Measurements from ENCODE around the gene RASGEF1C.

DNA sequence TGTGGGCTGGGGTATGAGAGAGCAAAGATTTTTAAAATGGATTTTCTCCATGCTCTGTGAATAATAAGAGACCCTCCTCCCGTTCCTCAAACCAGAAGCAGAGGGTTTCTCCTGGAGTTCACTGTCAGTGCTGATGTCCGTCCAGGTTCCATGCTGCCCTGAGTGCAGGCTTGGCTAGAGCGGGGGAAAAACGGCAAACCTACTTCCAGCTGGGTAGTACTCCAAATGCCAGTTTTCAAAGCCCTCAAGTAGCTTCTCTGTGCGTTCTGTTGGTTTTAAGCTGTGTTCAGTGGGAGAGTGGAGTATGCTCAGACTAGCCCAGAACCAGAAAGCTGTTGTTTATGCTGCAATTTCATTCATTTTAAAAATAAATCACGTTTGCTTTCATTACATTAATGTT lies 40.3 kb downstream of the RASGEF1C start:
- TF ChIP-seq, protein P1, sequence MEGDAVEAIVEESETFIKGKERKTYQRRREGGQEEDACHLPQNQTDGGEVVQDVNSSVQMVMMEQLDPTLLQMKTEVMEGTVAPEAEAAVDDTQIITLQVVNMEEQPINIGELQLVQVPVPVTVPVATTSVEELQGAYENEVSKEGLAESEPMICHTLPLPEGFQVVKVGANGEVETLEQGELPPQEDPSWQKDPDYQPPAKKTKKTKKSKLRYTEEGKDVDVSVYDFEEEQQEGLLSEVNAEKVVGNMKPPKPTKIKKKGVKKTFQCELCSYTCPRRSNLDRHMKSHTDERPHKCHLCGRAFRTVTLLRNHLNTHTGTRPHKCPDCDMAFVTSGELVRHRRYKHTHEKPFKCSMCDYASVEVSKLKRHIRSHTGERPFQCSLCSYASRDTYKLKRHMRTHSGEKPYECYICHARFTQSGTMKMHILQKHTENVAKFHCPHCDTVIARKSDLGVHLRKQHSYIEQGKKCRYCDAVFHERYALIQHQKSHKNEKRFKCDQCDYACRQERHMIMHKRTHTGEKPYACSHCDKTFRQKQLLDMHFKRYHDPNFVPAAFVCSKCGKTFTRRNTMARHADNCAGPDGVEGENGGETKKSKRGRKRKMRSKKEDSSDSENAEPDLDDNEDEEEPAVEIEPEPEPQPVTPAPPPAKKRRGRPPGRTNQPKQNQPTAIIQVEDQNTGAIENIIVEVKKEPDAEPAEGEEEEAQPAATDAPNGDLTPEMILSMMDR (conservative IDR thresholded peaks at IDR 0.05; ENCODE audit: low read length): no peak
- no peak for TF ChIP-seq EZH2phosphoT487 (IDR thresholded peaks at IDR 0.05; ENCODE audit: borderline replicate concordance)
